ENCODE results near the gene WFIKKN1. TPM values are rescaled to one million over a fixed set of nuclear protein-coding genes. Genes with fewer than 3 reads are reported as not detected.
A peak's percentile ranks its signal among the peaks of the same experiment; 100 is the strongest.

WFIKKN1 gene
- total RNA-seq, 1 donor from 2014 or later, result 0.89 TPM

DNA sequence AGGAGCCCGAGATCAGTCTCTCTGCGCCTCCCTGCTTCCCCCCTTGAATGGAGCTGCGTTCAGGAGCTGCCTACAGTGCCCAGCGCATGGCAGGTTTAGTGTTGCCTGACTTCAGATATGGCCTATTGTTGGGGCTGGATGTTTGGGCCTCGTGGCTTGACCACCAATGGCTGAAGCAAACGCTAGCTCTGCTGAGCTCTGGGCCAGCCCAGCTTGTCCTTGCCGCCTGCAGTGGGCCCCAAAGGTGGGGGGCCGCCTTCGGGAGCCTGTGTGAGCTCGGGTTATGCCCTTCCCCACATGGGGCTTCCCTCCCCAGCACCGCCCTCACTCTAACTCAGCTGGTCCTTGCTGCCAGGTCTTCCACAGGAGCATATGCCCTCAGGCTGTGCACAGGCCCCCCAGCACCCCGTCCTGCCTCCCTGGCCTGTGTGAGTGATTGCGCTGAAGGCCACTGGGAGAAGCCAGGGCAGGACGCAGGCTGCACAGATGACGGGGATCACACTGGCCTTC is 7.3 kb downstream of the WFIKKN1 start:
- no peak overlapping the region for H2AFZ ChIP-seq (ENCODE audit: low read depth, low read length)
- H3K9ac ChIP-seq (ENCODE audit: low read length), result no peak overlapping the region
- no peak overlapping the region for H3K27ac ChIP-seq (ENCODE audit: low read depth, low read length)
- no peaks in the 10 kb centered on the region for H3K36me3 ChIP-seq (ENCODE audit: insufficient read depth, low read length)
- Mint-ChIP-seq H3K27ac (ENCODE audit: unreplicated experiment) (no peak overlapping the region), H3K27me3 (ENCODE audit: low read depth, unreplicated experiment) (no peaks in the 10 kb centered on the region), H3K4me1 (ENCODE audit: low read depth, unreplicated experiment) (no peaks in the 10 kb centered on the region), H3K9me3 (ENCODE audit: unreplicated experiment) (no peaks in the 10 kb centered on the region), H3K4me3 (ENCODE audit: unreplicated experiment) (no peak overlapping the region), H3K36me3 (ENCODE audit: low read depth, unreplicated experiment) (no peaks in the 10 kb centered on the region)
- H3K27me3 ChIP-seq (ENCODE audit: insufficient read depth, low read length), result no peaks in the 10 kb centered on the region
- no peaks in the 10 kb centered on the region for H3K9me3 ChIP-seq (ENCODE audit: insufficient read depth, low read depth, low read length)
- TF ChIP-seq EZH2 (IDR thresholded peaks at IDR 0.05; ENCODE audit: insufficient read depth, low read length), result no peak
- no peak for TF ChIP-seq CTCF (IDR thresholded peaks at IDR 0.05; ENCODE audit: insufficient read depth, low read depth, low read length)
- FAIRE-seq (no peak), DNase-seq (ENCODE audit: low read depth) (no peak)
- peaks cover 14% of the 10 kb centered on the region for H4K20me1 ChIP-seq (ENCODE audit: insufficient read depth, low read length)
- H3K4me3 ChIP-seq (ENCODE audit: insufficient read depth, low read depth, low read length), result no peak overlapping the region
- no peak overlapping the region for H3K4me2 ChIP-seq (ENCODE audit: low read length)
- peaks cover 15% of the 10 kb centered on the region for H3K79me2 ChIP-seq (ENCODE audit: insufficient read depth, low read length)
- peaks cover 8% of the 10 kb centered on the region for H3K4me1 ChIP-seq (ENCODE audit: insufficient read depth, low read length)

DNA sequence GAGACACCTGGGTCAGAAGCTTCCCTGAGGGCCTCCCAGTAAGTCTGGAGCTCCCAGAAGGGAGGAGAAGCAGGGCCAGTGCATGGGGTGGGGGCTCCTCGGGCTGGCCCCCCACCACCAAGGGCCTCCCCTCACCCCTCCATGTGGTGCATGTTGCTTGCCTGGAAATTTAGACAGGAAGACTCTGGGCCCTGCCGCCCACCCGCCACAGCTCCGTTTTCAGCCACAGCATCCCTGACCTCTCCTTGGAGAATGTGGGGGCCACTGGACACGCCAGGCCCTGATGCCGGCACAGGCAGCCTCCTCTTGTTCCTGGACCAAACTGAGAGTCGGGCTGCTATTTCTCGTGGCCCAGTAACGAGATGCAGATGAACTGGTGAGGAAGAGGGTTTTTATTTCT is 8.1 kb downstream of the WFIKKN1 start:
- Mint-ChIP-seq H3K4me3 (ENCODE audit: unreplicated experiment) (no peak overlapping the region), H3K9me3 (ENCODE audit: unreplicated experiment) (no peaks in the 10 kb centered on the region), H3K27ac (ENCODE audit: unreplicated experiment) (no peak overlapping the region), H3K4me1 (ENCODE audit: low read depth, unreplicated experiment) (no peaks in the 10 kb centered on the region), H3K36me3 (ENCODE audit: low read depth, unreplicated experiment) (no peaks in the 10 kb centered on the region), H3K27me3 (ENCODE audit: low read depth, unreplicated experiment) (no peaks in the 10 kb centered on the region)
- Histone ChIP-seq H3K27ac (ENCODE audit: low read depth, low read length) (no peak overlapping the region), H3K4me3 (ENCODE audit: insufficient read depth, low read depth, low read length) (no peak overlapping the region), H3K27me3 (ENCODE audit: insufficient read depth, low read length) (no peaks in the 10 kb centered on the region), H3K4me1 (ENCODE audit: insufficient read depth, low read length) (peaks cover 8% of the 10 kb centered on the region), H3K4me2 (ENCODE audit: low read length) (no peak overlapping the region), H2AFZ (ENCODE audit: low read depth, low read length) (no peak overlapping the region), H3K9me3 (ENCODE audit: insufficient read depth, low read depth, low read length) (no peaks in the 10 kb centered on the region), H3K36me3 (ENCODE audit: insufficient read depth, low read length) (no peaks in the 10 kb centered on the region), H3K79me2 (ENCODE audit: insufficient read depth, low read length) (peaks cover 15% of the 10 kb centered on the region), H3K9ac (ENCODE audit: low read length) (no peak overlapping the region), H4K20me1 (ENCODE audit: insufficient read depth, low read length) (peaks cover 14% of the 10 kb centered on the region)
- no peak for TF ChIP-seq EZH2 (IDR thresholded peaks at IDR 0.05; ENCODE audit: insufficient read depth, low read length)
- FAIRE-seq, result no peak
- no peak for DNase-seq (ENCODE audit: low read depth)

DNA sequence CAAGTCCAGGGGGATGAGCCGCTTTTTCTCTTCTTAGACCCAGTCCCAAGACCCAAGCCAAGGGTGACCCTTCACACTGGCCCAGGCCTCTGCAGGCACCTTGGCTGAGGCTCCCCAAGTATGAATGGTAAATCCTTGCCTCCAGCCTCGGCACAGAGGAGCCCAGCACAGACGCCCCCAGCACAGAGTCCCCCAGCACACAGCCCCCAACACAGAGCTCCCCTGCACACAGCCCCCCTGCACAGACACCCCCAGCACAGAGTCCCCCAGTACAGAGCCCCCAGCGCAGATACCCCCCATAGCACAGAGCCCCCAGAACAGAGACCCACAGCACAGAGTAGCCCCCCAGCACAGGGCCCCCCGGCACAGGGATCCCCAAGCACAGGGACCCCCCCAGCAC is 9.8 kb downstream of the WFIKKN1 start:
- H3K36me3 ChIP-seq (ENCODE audit: insufficient read depth, low read length), result no peaks in the 10 kb centered on the region
- no peaks in the 10 kb centered on the region for H3K9me3 ChIP-seq (ENCODE audit: insufficient read depth, low read depth, low read length)
- no peaks in the 10 kb centered on the region for H3K9me3 Mint-ChIP-seq (ENCODE audit: unreplicated experiment)
- H3K9ac ChIP-seq (ENCODE audit: low read length), result no peak overlapping the region
- DNase-seq (ENCODE audit: low read depth), result no peak
- no peak overlapping the region for H3K27ac Mint-ChIP-seq (ENCODE audit: unreplicated experiment)
- no peaks in the 10 kb centered on the region for H4K20me1 ChIP-seq (ENCODE audit: insufficient read depth, low read length)
- no peak for FAIRE-seq
- H3K79me2 ChIP-seq (ENCODE audit: insufficient read depth, low read length), result peaks cover 5% of the 10 kb centered on the region
- H3K4me3 Mint-ChIP-seq (ENCODE audit: unreplicated experiment), result peak overlapping the region; percentile 45
- peaks cover 8% of the 10 kb centered on the region for H3K4me1 ChIP-seq (ENCODE audit: insufficient read depth, low read length)
- TF ChIP-seq CTCF (IDR thresholded peaks at IDR 0.05; ENCODE audit: insufficient read depth, low read depth, low read length), result no peak
- TF ChIP-seq EZH2 (IDR thresholded peaks at IDR 0.05; ENCODE audit: insufficient read depth, low read length), result no peak
- H3K4me3 ChIP-seq (ENCODE audit: insufficient read depth, low read depth, low read length), result no peak overlapping the region
- H3K27ac ChIP-seq (ENCODE audit: low read depth, low read length), result no peak overlapping the region
- no peaks in the 10 kb centered on the region for H3K27me3 Mint-ChIP-seq (ENCODE audit: low read depth, unreplicated experiment)
- no peaks in the 10 kb centered on the region for H3K27me3 ChIP-seq (ENCODE audit: insufficient read depth, low read length)
- no peaks in the 10 kb centered on the region for H3K36me3 Mint-ChIP-seq (ENCODE audit: low read depth, unreplicated experiment)
- no peak overlapping the region for H3K4me2 ChIP-seq (ENCODE audit: low read length)
- no peaks in the 10 kb centered on the region for H3K4me1 Mint-ChIP-seq (ENCODE audit: low read depth, unreplicated experiment)
- H2AFZ ChIP-seq (ENCODE audit: low read depth, low read length), result no peak overlapping the region
